Measurements from ENCODE around the gene FOXC1.
A peak's percentile ranks its signal among the peaks of the same experiment; 100 is the strongest.

FOXC1 gene

GRCh38 chr6:1609648-1610496 is at the start of gene FOXC1:
FOXC1 (plus strand) TSS chr6:1609915; CDS start chr6:1610446, 531 bp downstream.
- no peak for TF ChIP-seq CTCF (conservative IDR thresholded peaks at IDR 0.05)
- H3K27ac ChIP-seq: peak within 1 kb of the TSS; percentile 14; the same call in 1 of the 2 replicates

GRCh38 chr6:1560281-1561058 is 49.2 kb upstream of the FOXC1 start:
- H3K27ac ChIP-seq: no peak overlapping the region

GRCh38 chr6:1561355-1561754 is 48.4 kb upstream of the FOXC1 start:
- no peak for TF ChIP-seq CTCF (conservative IDR thresholded peaks at IDR 0.05)
- H3K27ac ChIP-seq: no peak overlapping the region

More at GRCh38 chr6:1560281-1561058, 49.2 kb upstream of the FOXC1 start:
- TF ChIP-seq CTCF (conservative IDR thresholded peaks at IDR 0.05): no peak

GRCh38 chr6:1562171-1562955 is 47.4 kb upstream of the FOXC1 start:
- no peak overlapping the region for H3K27ac ChIP-seq
- no peak for TF ChIP-seq CTCF (conservative IDR thresholded peaks at IDR 0.05)

- H3K27ac ChIP-seq: no peak overlapping the region
- TF ChIP-seq CTCF (conservative IDR thresholded peaks at IDR 0.05): no peak
Observed at GRCh38 chr6:1569377-1569776, 40.3 kb upstream of the FOXC1 start.

GRCh38 chr6:1570848-1571247 is 38.9 kb upstream of the FOXC1 start:
- no peak overlapping the region for H3K27ac ChIP-seq
- no peak for TF ChIP-seq CTCF (conservative IDR thresholded peaks at IDR 0.05)

GRCh38 chr6:1572892-1573291 is 36.8 kb upstream of the FOXC1 start:
- H3K27ac ChIP-seq: no peak overlapping the region
- TF ChIP-seq CTCF (conservative IDR thresholded peaks at IDR 0.05): no peak
